HEK293 (cell line): ENCODE measurements around the gene SPTLC2.
A peak's percentile ranks its signal among the peaks of the same experiment; 100 is the strongest.

Experiments used
- CTCF ChIA-PET: fragments of 350-600 bp; formaldehyde crosslinking; extraction: SDS; loops from one replicate; lab custom pipeline; 2021; ENCODE audit warnings: antibody characterized with exemption; lab: Yijun Ruan, JAX
- POLR2A ChIA-PET: fragments of 300-600 bp; formaldehyde crosslinking; extraction: SDS; loops from one replicate; lab custom pipeline; 2020; ENCODE audit warnings: antibody characterized with exemption, inconsistent platforms; lab: Yijun Ruan, JAX
- H3K27ac ChIP-seq: fragments of 200-500 bp; sonication (Bioruptor generic); 2 replicates; pipeline ENCODE4 v1.5.1; 2014; ENCODE audit warnings: low read depth, low read length, control low read depth, inconsistent platforms; ENCODE audit errors: extremely low read depth
- H3K36me3 ChIP-seq, 2 experiments: fragments of 200-500 bp in 1 of 2; sonication (Bioruptor generic) in 1 of 2; 1 replicate in 1 of 2; 2 replicates in 1 of 2; pipeline ENCODE4 v1.5.1; 2014 to 2017; ENCODE audit warnings: inconsistent platforms in 2 of 2, low read length in 2 of 2; ENCODE audit not compliant: control insufficient read depth in 2 of 2, insufficient read depth in 1 of 2
- H3K4me1 ChIP-seq: fragments of 200-500 bp; sonication (Bioruptor generic); 2 replicates; pipeline ENCODE4 v1.5.1; 2014; ENCODE audit warnings: mild to moderate bottlenecking, low read length, inconsistent platforms; ENCODE audit not compliant: control insufficient read depth, insufficient read depth
- H3K4me3 ChIP-seq: 2 replicates; pipeline ENCODE4 v1.5.1; 2011; ENCODE audit warnings: low read depth, mild to moderate bottlenecking, control low read depth, low read length, moderate library complexity
- H3K9me3 ChIP-seq: fragments of 200-500 bp; sonication (Bioruptor generic); 2 replicates; pipeline ENCODE4 v1.5.1; 2014; ENCODE audit warnings: low read depth, low read length, inconsistent platforms; ENCODE audit not compliant: control insufficient read depth, insufficient read depth
- HIC1 ChIP-seq: fragments of 450-650 bp; formaldehyde crosslinking; IDR thresholded peaks from 2 replicates; pipeline ENCODE4 v1.5.1; 2016; ENCODE audit warnings: missing biosample characterization, missing genetic modification characterization
- KLF7 ChIP-seq: fragments of 450-650 bp; formaldehyde crosslinking; IDR thresholded peaks from 2 replicates; pipeline ENCODE4 v1.5.1; 2016; ENCODE audit warnings: missing biosample characterization, missing genetic modification characterization, borderline replicate concordance
- TSHZ1 ChIP-seq: fragments of 450-650 bp; formaldehyde crosslinking; IDR thresholded peaks from 2 replicates; pipeline ENCODE4 v1.5.1; 2016; ENCODE audit warnings: missing biosample characterization, missing genetic modification characterization, borderline replicate concordance
- ZBTB21 ChIP-seq: fragments of 450-650 bp; formaldehyde crosslinking; IDR thresholded peaks from 2 replicates; pipeline ENCODE4 v1.5.1; 2017; ENCODE audit warnings: missing biosample characterization, missing genetic modification characterization
- ZBTB7A ChIP-seq: fragments of 450-650 bp; formaldehyde crosslinking; IDR thresholded peaks from 2 replicates; pipeline ENCODE4 v1.5.1; 2016; ENCODE audit warnings: low read depth, missing biosample characterization, missing genetic modification characterization
- ZNF121 ChIP-seq: fragments of 450-650 bp; formaldehyde crosslinking; IDR thresholded peaks from 2 replicates; pipeline ENCODE4 v1.5.1; 2016; ENCODE audit warnings: missing biosample characterization, missing genetic modification characterization
- ZNF146 ChIP-seq: fragments of 450-650 bp; formaldehyde crosslinking; IDR thresholded peaks from 2 replicates; pipeline ENCODE4 v1.5.1; 2016; ENCODE audit warnings: missing biosample characterization, missing genetic modification characterization
- ZNF155 ChIP-seq: fragments of 450-650 bp; formaldehyde crosslinking; IDR thresholded peaks from 2 replicates; pipeline ENCODE4 v1.5.1; 2016; ENCODE audit warnings: missing biosample characterization, missing genetic modification characterization
- ZNF202 ChIP-seq: fragments of 450-650 bp; formaldehyde crosslinking; IDR thresholded peaks from 2 replicates; pipeline ENCODE4 v1.5.1; 2016; ENCODE audit warnings: missing biosample characterization, missing genetic modification characterization, borderline replicate concordance
- ZNF274 ChIP-seq, 2 experiments: fragments of 200-500 bp in 1 of 2; fragments of 450-650 bp in 1 of 2; sonication (Bioruptor generic) in 1 of 2; formaldehyde crosslinking in 1 of 2; IDR thresholded peaks; 2 replicates each; pipeline versions ENCODE4 v1.5.1 to v1.6.1; 2014 to 2016; ENCODE audit warnings: borderline replicate concordance in 1 of 2, inconsistent platforms in 1 of 2, low read length in 1 of 2, missing biosample characterization in 1 of 2, missing genetic modification characterization in 1 of 2
- ZNF510 ChIP-seq: fragments of 450-650 bp; formaldehyde crosslinking; IDR thresholded peaks from 2 replicates; pipeline ENCODE4 v1.5.1; 2018; ENCODE audit warnings: mild to moderate bottlenecking, missing genetic modification characterization, missing biosample characterization; ENCODE audit not compliant: insufficient replicate concordance
- ZNF529 ChIP-seq: fragments of 450-650 bp; formaldehyde crosslinking; IDR thresholded peaks from 2 replicates; pipeline ENCODE4 v1.5.1; 2017; ENCODE audit warnings: missing genetic modification characterization, missing biosample characterization; ENCODE audit not compliant: insufficient replicate concordance
- ZNF580 ChIP-seq: fragments of 450-650 bp; formaldehyde crosslinking; IDR thresholded peaks from 2 replicates; pipeline ENCODE4 v1.5.1; 2016; ENCODE audit warnings: missing biosample characterization, missing genetic modification characterization
- ZNF660 ChIP-seq: fragments of 450-650 bp; IDR thresholded peaks from 2 replicates; pipeline ENCODE4 v1.5.1; 2018; ENCODE audit warnings: missing biosample characterization, mild to moderate bottlenecking, missing genetic modification characterization
- ZNF791 ChIP-seq: fragments of 450-650 bp; formaldehyde crosslinking; IDR thresholded peaks from 2 replicates; pipeline ENCODE4 v1.5.1; 2016; ENCODE audit warnings: missing biosample characterization, missing genetic modification characterization
- ZXDB ChIP-seq: fragments of 450-650 bp; formaldehyde crosslinking; IDR thresholded peaks from 2 replicates; pipeline ENCODE4 v1.5.1; 2016; ENCODE audit warnings: missing biosample characterization, missing genetic modification characterization
- TF ChIP-seq, protein P1 (sequence below): fragments of 450-650 bp; formaldehyde crosslinking; optimal IDR thresholded peaks from 2 replicates; pipeline ENCODE3; 2016; ENCODE audit warnings: missing biosample characterization, mild to moderate bottlenecking, missing genetic modification characterization

SPTLC2 gene

DNA sequence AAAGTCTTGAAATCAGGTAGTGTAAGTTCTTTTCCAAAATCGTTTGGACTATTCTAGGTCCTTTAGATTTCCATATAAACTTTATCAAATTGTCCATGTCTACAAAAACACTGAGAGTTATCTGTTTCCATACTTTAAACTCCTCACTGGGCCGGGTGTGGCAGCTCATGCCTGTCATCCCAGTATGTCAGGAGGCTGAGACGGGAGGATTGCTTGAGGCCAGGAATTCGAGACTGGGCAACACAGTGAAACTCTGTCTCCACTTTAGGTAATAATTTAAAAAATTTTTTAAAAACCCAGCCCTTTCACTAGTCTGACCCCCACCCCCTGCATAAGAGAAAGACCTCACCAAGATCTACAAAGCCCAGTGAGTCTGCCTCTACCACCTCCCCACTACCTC is 111.4 kb downstream of the SPTLC2 start (continued):
- no peak for TF ChIP-seq ZNF580
- no peak for TF ChIP-seq ZXDB
- TF ChIP-seq, all 188 proteins: peak for 0

GRCh38 chr14:77503138-77503537 is 113.3 kb downstream of the SPTLC2 start:
- no peak for TF ChIP-seq ZNF155 (tag by site-specific recombination)
- TF ChIP-seq ZNF146 (tag by site-specific recombination), result peak; percentile 86
- CTCF ChIA-PET, result no interaction called here

DNA sequence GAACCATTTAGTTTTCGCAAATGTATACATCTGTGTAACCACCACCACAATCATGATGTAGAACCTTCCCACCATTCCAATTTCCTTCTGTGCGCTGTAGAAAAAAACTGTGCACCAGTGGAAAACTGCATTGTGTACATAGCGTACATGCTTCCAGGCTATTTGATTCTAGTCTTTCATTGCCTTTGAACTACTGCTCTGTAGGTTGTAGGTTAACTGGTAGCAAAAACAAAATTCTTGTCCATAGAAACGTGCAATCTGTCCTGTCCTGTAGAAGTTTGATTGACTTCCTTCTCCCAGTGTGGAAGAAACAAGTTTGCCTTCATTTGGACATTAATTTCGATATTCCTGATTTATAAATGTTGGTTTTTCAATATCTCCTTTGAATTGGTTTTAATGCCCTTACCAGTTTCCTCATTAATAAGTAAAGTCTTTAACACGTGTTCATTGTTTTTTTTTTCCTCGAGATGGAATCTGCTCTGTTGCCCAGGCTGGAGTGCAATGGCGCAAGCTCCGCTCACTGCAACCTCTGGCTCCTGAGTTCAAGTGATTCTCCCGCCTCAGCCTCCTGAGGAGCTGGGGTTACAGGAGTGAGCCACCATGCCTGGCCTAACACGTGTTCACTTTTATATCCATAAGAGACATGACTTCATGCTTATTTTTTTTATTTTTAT is 114.2 kb downstream of the SPTLC2 start:
- Histone ChIP-seq H3K36me3 (no peaks in the 10 kb centered on the region; a peak in 1 of 3 replicates), H3K27ac (no peak overlapping the region), H3K9me3 (no peaks in the 10 kb centered on the region), H3K4me3 (no peak overlapping the region), H3K4me1 (no peaks in the 10 kb centered on the region)
- POLR2A ChIA-PET, result no interaction called here
- CTCF ChIA-PET, result no interaction called here
- no peak for TF ChIP-seq KLF7 (tag by site-specific recombination)
- TF ChIP-seq ZNF510 (tag by site-specific recombination), result no peak
- no peak for TF ChIP-seq TSHZ1
- no peak for TF ChIP-seq ZNF274 (IDR thresholded peaks at IDR 0.05; ENCODE audit: low read length)
- no peak for TF ChIP-seq ZNF274 (tag by site-specific recombination; IDR thresholded peaks at IDR 0.05; ENCODE audit: borderline replicate concordance)
- TF ChIP-seq ZNF529 (tag by site-specific recombination), result no peak
- no peak for TF ChIP-seq ZNF121 (tag by site-specific recombination)
- TF ChIP-seq ZNF202 (tag by site-specific recombination), result no peak
- TF ChIP-seq ZBTB21, result no peak
- TF ChIP-seq, protein P1, sequence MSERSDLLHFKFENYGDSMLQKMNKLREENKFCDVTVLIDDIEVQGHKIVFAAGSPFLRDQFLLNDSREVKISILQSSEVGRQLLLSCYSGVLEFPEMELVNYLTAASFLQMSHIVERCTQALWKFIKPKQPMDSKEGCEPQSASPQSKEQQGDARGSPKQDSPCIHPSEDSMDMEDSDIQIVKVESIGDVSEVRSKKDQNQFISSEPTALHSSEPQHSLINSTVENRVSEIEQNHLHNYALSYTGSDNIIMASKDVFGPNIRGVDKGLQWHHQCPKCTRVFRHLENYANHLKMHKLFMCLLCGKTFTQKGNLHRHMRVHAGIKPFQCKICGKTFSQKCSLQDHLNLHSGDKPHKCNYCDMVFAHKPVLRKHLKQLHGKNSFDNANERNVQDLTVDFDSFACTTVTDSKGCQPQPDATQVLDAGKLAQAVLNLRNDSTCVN (tag by site-specific recombination), result no peak
- no peak for TF ChIP-seq ZNF660
- no peak for TF ChIP-seq HIC1 (tag by site-specific recombination)
- TF ChIP-seq ZBTB7A (tag by site-specific recombination), result no peak
- TF ChIP-seq ZNF791, result no peak

More at GRCh38 chr14:77503138-77503537, 113.3 kb downstream of the SPTLC2 start:
- H3K4me1 ChIP-seq, result no peaks in the 10 kb centered on the region
- no peak overlapping the region for H3K27ac ChIP-seq
- H3K4me3 ChIP-seq, result no peak overlapping the region
- no peaks in the 10 kb centered on the region for H3K9me3 ChIP-seq
- H3K36me3 ChIP-seq, result no peaks in the 10 kb centered on the region; a peak in 1 of 3 replicates
- POLR2A ChIA-PET, result no interaction called here
